NCI-H187 treated with DMSO at 0.1 percent for 48 hours (cell line): ENCODE data around the gene CHERP.
"Not testable (repeated sequence)": the region's sequence is repeated elsewhere in the genome, so short reads cannot be mapped to it uniquely, and the experiment has no call there.

ENCODE experiments used
- DNase-seq: peaks from one replicate; lab custom pipeline; 2025; lab: John Stamatoyannopoulos, UW

The CHERP gene

GRCh38 chr19:16476401-16476800 is 65.8 kb downstream of the CHERP start:
- no peak for DNase-seq

GRCh38 chr19:16473875-16474392 is 68.3 kb downstream of the CHERP start:
- DNase-seq, result no peak

GRCh38 chr19:16472992-16473391 is 69.2 kb downstream of the CHERP start:
- no peak for DNase-seq

GRCh38 chr19:16472559-16472899 is 69.7 kb downstream of the CHERP start:
- not testable (repeated sequence) for DNase-seq

GRCh38 chr19:16470911-16471811 is 71.1 kb downstream of the CHERP start:
- DNase-seq, result no peak

- DNase-seq, result no peak
Measured at GRCh38 chr19:16470541-16470910, 71.7 kb downstream of the CHERP start.
